Measurements from ENCODE around the gene TSSK6. TPM values are rescaled to one million over a fixed set of nuclear protein-coding genes. Genes with fewer than 3 reads are reported as not detected.

TSSK6 gene
- total and polyA plus RNA-seq, 2 of the 4 experiments (the other 2 are of a cell fraction): 1.3 to 2.2 TPM

- CTCF ChIA-PET: no interaction called here
- dilution Hi-C loops (cut with HindIII; ENCODE audit: low sequenced_read_pairs, unreplicated experiment): no loop called here
- 51% methylated on average over 2 of the region's 18 CpGs; no CpG with 5 or more reads in 1 of the 2 experiments for WGBS, 2 experiments (ENCODE audit: extremely low coverage in 2 of 2, insufficient read length in 1 of 2)
These were observed 15.9 kb downstream of the TSSK6 start for GRCh38 chr19:19499272-19499995.

More at GRCh38 chr19:19499272-19499995, 15.9 kb downstream of the TSSK6 start:
- no peak overlapping the region for H3K4me3 ChIP-seq (ENCODE audit: insufficient read depth, low read depth, low read length)
- H2BK15ac ChIP-seq (ENCODE audit: low read depth, low read length): no peak overlapping the region
- in situ Hi-C loops (cut with MboI; ENCODE audit: low sequenced_read_pairs) (no loop called here), intact Hi-C loops (cut with micrococcal nuclease) (no loop called here)
- DNase-seq (no peak), ATAC-seq (ENCODE audit: low read depth) (no peak)
- H2AK5ac ChIP-seq (ENCODE audit: low read depth, low read length): no peak overlapping the region
- H3K9me1 ChIP-seq (ENCODE audit: insufficient read depth, low read length): no peaks in the 10 kb centered on the region
- H2AK9ac ChIP-seq (replicated peaks; ENCODE audit: low read depth, low read length, poor library complexity): no peak overlapping the region
- no peak overlapping the region for H2BK5ac ChIP-seq (ENCODE audit: low read depth, low read length, poor library complexity, severe bottlenecking)
- no peak overlapping the region for H3K4ac ChIP-seq (ENCODE audit: low read depth, low read length)
- H4K8ac ChIP-seq (ENCODE audit: low read depth in 2 of 2, low read length in 2 of 2): no peak overlapping the region
- no peak overlapping the region for H3K27ac ChIP-seq (ENCODE audit: insufficient read depth, low read length)
- no peak for TF ChIP-seq ELK1 (IDR thresholded peaks at IDR 0.05; ENCODE audit: borderline replicate concordance, low read depth, low read length)
- TF ChIP-seq NFE2L2 (IDR thresholded peaks at IDR 0.05; ENCODE audit: low read depth, low read length): no peak
- no peak for TF ChIP-seq BHLHE40 (IDR thresholded peaks at IDR 0.05; ENCODE audit: low read depth, low read length)
- H4K20me1 ChIP-seq (ENCODE audit: insufficient read depth, low read length): peaks cover 6% of the 10 kb centered on the region
- H3K9ac ChIP-seq (ENCODE audit: low read depth, low read length): no peak overlapping the region
- H3K79me1 ChIP-seq (ENCODE audit: low read depth in 1 of 2, low read length in 2 of 2): peaks cover 14 to 36% of the 10 kb centered on the region in 2 experiments; a peak in 3 of 4 replicates
- no peaks in the 10 kb centered on the region for H3K27me3 ChIP-seq (ENCODE audit: control insufficient read depth, insufficient read depth, low read length)
- no peak overlapping the region for H2BK120ac ChIP-seq (ENCODE audit: low read depth, low read length)
- H4K5ac ChIP-seq (ENCODE audit: low read depth, low read length): no peak overlapping the region
- H3K56ac ChIP-seq (ENCODE audit: extremely low read depth, insufficient read depth, low read length): no peak overlapping the region
- no TSS peak for BruUV-seq (replicated peaks)
- no peak overlapping the region for H2AFZ ChIP-seq (replicated peaks; ENCODE audit: low read length, poor library complexity)
- H3K4me2 ChIP-seq (ENCODE audit: low read depth, low read length): no peak overlapping the region
- H3K23ac ChIP-seq (ENCODE audit: low read depth, low read length): no peak overlapping the region
- POLR2A ChIA-PET (ENCODE audit: unreplicated experiment): no interaction called here
- no peak overlapping the region for H4K91ac ChIP-seq (ENCODE audit: insufficient read depth, low read depth, low read length)
- no peaks in the 10 kb centered on the region for H3K4me1 ChIP-seq (ENCODE audit: control insufficient read depth, insufficient read depth, low read length)
- no peak overlapping the region for H2BK20ac ChIP-seq (ENCODE audit: low read depth, low read length)
- H3K36me3 ChIP-seq (ENCODE audit: control insufficient read depth, insufficient read depth, low read length): peaks cover 78% of the 10 kb centered on the region
- no peak overlapping the region for H3K14ac ChIP-seq (replicated peaks; ENCODE audit: low read depth, low read length)
- H3K9me3 ChIP-seq (ENCODE audit: control insufficient read depth, insufficient read depth, low read length): no peaks in the 10 kb centered on the region
- no peak overlapping the region for H3K18ac ChIP-seq (ENCODE audit: low read depth, low read length)

Measured in IMR-90 (cell line).